Measurements from ENCODE around the gene BLOC1S5. TPM values are rescaled to one million over a fixed set of nuclear protein-coding genes. Genes with fewer than 3 reads are reported as not detected.
A peak's percentile ranks its signal among the peaks of the same experiment; 100 is the strongest.

BLOC1S5 gene
- polyA plus RNA-seq, 1 donor (not counting 4 experiments of a cell fraction or from before 2014, with no cell fraction given): 8.8 TPM

GRCh38 chr6:8108759-8109539, 44.8 kb upstream of the BLOC1S5 start:
- Histone ChIP-seq H3K9me1 (ENCODE audit: control insufficient read depth, extremely low read depth, insufficient read depth, low read length) (no peaks in the 10 kb centered on the region), H3K36me3 (ENCODE audit: control insufficient read depth in 2 of 2, extremely low read depth in 1 of 2, insufficient read depth in 2 of 2, low read length in 2 of 2) (no peaks in the 10 kb centered on the region), H3K79me2 (ENCODE audit: control insufficient read depth, insufficient read depth, low read length) (no peaks in the 10 kb centered on the region), H3K4me2 (ENCODE audit: control insufficient read depth, extremely low read depth, insufficient read depth, low read depth, low read length) (no peak overlapping the region), H4K20me1 (ENCODE audit: control insufficient read depth, extremely low read depth, insufficient read depth, low read length) (no peaks in the 10 kb centered on the region), H3K4me3 (ENCODE audit: control insufficient read depth in 2 of 3, extremely low read depth in 1 of 3, insufficient read depth in 2 of 3, low read depth in 1 of 3, low read length in 3 of 3) (no peak overlapping the region), H3K27ac (ENCODE audit: control insufficient read depth, insufficient read depth, low read length) (no peak overlapping the region), H3K27me3 (ENCODE audit: control insufficient read depth, extremely low read depth, insufficient read depth, low read length) (no peaks in the 10 kb centered on the region), H3K9ac (ENCODE audit: control insufficient read depth, extremely low read depth, insufficient read depth, low read length) (no peak overlapping the region), H2AFZ (ENCODE audit: control insufficient read depth, low read length) (no peak overlapping the region), H3K9me3 (ENCODE audit: control insufficient read depth, low read depth, low read length) (no peaks in the 10 kb centered on the region), H3K4me1 (ENCODE audit: control insufficient read depth, extremely low read depth, insufficient read depth, low read length) (peaks cover 10% of the 10 kb centered on the region)
- DNase-seq (ENCODE audit: low read depth, low spot score) (no peak), FAIRE-seq (no peak)
- dilution Hi-C loops (cut with MboI; ENCODE audit: extremely low pct_ligation_motif_present, low sequenced_read_pairs): no loop called here
- TF ChIP-seq CTCF (optimal IDR thresholded peaks at IDR 0.05 in 1 of 3, IDR thresholded peaks at IDR 0.05 in 1 of 3, conservative IDR thresholded peaks at IDR 0.05 in 1 of 3; ENCODE audit: extremely low read depth in 1 of 3, insufficient read depth in 2 of 3, low read length in 3 of 3): no peak
- no peak for TF ChIP-seq EZH2 (IDR thresholded peaks at IDR 0.05; ENCODE audit: low read length)

DNA sequence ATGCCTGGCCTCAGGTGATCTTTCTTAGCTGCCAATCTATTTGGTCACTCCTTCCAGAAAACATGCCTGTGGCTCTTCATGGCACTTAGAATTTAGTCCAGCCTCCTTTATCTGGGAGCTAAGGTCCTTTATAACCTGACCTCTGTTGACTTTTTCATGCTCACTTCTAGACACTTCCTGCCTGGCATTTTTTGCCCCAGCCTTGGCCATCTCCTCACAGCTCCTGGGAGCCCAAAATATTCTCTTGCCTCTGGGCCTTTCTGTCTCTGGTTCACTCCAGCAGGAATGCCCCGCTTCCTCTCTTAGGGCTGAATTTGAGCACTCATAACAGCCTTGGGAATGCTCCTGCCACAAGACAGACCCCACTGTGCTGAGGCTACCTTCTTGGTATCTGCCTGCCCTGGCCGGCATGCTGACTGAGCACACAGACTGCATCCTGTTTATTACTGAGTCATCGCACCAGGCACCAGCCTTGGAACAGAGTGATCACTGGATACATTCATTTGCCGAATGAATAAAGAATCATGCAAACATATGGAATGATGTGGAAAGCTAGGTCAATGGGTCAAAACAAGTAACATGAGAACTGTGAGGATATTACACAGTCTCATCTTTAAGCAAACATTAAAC, 44.0 kb upstream of the BLOC1S5 start:
- Histone ChIP-seq H3K9me1 (ENCODE audit: control insufficient read depth, extremely low read depth, insufficient read depth, low read length) (no peaks in the 10 kb centered on the region), H3K4me2 (ENCODE audit: control insufficient read depth, extremely low read depth, insufficient read depth, low read depth, low read length) (peak overlapping the region; percentile 50), H3K9ac (ENCODE audit: control insufficient read depth, extremely low read depth, insufficient read depth, low read length) (peak overlapping the region; percentile 25), H2AFZ (ENCODE audit: control insufficient read depth, low read length) (peak overlapping the region; percentile 81), H4K20me1 (ENCODE audit: control insufficient read depth, extremely low read depth, insufficient read depth, low read length) (no peaks in the 10 kb centered on the region), H3K27ac (ENCODE audit: control insufficient read depth, insufficient read depth, low read length) (peak overlapping the region; percentile 66), H3K4me1 (ENCODE audit: control insufficient read depth, extremely low read depth, insufficient read depth, low read length) (peaks cover 10% of the 10 kb centered on the region), H3K27me3 (ENCODE audit: control insufficient read depth, extremely low read depth, insufficient read depth, low read length) (no peaks in the 10 kb centered on the region), H3K4me3 (ENCODE audit: control insufficient read depth in 2 of 3, extremely low read depth in 1 of 3, insufficient read depth in 2 of 3, low read depth in 1 of 3, low read length in 3 of 3) (no peak overlapping the region), H3K9me3 (ENCODE audit: control insufficient read depth, low read depth, low read length) (no peaks in the 10 kb centered on the region), H3K36me3 (ENCODE audit: control insufficient read depth in 2 of 2, extremely low read depth in 1 of 2, insufficient read depth in 2 of 2, low read length in 2 of 2) (no peaks in the 10 kb centered on the region), H3K79me2 (ENCODE audit: control insufficient read depth, insufficient read depth, low read length) (no peaks in the 10 kb centered on the region)
- no peak for TF ChIP-seq CTCF (optimal IDR thresholded peaks at IDR 0.05 in 1 of 3, IDR thresholded peaks at IDR 0.05 in 1 of 3, conservative IDR thresholded peaks at IDR 0.05 in 1 of 3; ENCODE audit: extremely low read depth in 1 of 3, insufficient read depth in 2 of 3, low read length in 3 of 3)
- no peak for TF ChIP-seq EZH2 (IDR thresholded peaks at IDR 0.05; ENCODE audit: low read length)
- DNase-seq (ENCODE audit: low read depth, low spot score): peak; percentile 66
- dilution Hi-C loops (cut with MboI; ENCODE audit: extremely low pct_ligation_motif_present, low sequenced_read_pairs): no loop called here
- FAIRE-seq: peak; percentile 84
